HUDEP-2 (cell line): ENCODE data around the gene CFAP90.

Experiments used
- DNase-seq, 76 experiments: peaks; one replicate each; lab custom pipeline; 2025; ENCODE audit not compliant: unreplicated experiment in 76 of 76; lab: John Stamatoyannopoulos, UW

The CFAP90 gene

DNA sequence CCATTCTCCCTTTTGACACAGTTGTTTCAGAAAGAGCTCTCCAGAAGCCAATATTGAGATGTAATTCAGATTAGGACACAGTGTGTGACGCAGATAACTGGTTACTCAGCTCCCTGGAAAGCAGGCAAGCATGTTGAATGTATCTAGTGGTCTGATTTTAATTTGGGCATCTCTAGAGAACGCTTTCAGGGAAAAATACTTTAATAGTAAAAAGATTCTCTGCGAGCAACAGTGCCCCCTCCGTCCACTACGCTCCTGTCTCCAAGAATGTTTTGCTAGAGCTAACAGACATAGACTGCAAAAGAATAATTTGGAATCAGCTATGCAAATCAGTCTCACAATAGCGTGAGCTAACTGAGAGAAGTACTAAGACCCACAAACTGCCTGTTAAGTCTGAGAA, 23.3 kb downstream of the CFAP90 start:
- no peak for DNase-seq

DNA sequence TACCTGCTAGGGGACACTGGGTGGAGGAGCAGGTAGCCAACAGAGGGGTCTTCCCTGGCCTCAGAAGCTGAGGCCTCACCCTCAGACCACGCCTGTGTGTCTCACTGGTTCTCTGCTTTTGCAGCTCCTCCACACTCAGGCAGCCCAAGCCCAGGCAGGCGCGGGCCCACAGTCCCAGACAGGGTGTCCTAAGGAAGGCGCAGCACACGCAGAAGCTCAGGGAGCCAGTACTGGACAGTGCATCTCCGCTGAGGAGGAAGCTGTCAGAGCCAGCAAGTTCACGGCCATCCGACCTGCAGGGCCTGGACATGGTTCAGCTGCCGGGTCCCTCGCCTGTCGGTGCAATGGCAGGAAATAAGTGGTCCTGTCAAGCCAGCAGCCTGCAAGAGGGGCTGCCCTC, 25.3 kb downstream of the CFAP90 start:
- no peak for DNase-seq

DNA sequence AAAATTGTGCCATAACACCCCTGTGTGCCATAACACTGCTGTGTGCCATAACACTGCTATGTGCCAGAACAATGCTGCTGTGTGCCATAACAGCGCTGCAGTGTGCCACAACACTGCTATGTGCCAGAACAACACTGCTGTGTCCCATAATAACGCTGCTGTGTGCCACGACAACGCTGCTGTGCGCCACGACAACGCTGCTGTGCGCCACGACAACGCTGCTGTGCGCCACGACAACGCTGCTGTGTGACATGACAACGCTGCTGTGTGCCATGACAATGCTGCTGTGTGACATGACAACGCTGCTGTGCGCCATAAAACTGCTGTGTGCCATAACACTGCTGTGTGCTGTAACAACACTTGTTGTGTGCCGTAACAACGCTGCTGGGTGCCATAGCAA, 25.9 kb downstream of the CFAP90 start:
- no peak for DNase-seq

DNA sequence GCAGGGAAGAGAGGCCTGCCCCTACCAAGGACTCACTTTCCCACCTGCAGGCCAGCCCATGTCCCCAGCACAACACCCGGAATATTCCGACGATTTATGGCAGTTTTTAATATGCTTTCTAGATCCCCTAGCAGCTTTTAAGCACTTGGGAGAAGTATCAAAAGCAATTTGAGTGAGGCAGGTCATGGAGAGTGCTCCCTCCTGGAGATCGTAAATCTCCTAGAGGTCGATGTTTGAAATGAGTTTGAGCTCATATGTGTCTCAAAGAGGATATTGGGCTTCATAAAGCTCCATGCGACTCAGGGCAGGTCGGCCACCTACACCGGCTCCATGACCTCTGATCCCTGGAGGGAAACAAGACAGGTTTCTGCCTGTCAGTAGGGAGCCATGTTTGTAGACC, 27.3 kb downstream of the CFAP90 start:
- DNase-seq, result no peak

DNA sequence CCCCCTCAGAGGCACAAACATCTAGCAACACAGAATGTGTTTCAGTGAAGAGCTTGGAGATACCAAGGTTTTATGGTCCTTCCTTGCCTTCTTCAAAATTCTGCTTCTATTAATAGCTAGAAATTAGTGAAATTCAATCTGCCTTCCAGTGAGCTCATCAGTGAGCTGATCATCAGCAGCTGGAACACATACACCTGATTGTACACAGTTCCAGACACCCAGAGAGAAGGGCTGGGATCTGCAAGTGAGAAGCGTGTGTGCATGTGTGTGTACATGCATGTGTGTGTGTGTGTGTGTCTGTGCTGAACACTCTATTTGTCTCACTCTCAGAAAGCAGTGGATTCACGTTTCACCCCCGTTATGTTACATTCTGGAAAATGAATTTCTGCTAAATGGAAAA, 28.5 kb downstream of the CFAP90 start:
- DNase-seq, result no peak

DNA sequence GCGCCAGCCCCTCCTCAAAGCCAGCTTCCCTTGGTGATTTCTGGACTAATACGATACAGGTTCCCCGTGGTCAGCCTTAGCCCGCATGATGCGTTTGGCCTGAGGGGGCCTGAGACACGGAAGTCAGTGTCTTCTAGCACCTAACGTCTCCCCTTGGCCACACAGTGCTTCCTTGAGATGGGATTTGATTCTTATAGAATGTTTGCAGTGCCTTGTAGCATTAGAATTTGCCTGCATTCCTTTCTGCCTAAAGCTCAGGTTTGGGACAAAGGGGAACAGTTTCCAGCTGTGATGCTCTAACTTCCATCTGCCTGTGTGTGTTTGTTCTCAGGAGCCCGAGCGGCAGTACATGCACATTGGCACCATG, 34.4 kb downstream of the CFAP90 start:
- no peak for DNase-seq

DNA sequence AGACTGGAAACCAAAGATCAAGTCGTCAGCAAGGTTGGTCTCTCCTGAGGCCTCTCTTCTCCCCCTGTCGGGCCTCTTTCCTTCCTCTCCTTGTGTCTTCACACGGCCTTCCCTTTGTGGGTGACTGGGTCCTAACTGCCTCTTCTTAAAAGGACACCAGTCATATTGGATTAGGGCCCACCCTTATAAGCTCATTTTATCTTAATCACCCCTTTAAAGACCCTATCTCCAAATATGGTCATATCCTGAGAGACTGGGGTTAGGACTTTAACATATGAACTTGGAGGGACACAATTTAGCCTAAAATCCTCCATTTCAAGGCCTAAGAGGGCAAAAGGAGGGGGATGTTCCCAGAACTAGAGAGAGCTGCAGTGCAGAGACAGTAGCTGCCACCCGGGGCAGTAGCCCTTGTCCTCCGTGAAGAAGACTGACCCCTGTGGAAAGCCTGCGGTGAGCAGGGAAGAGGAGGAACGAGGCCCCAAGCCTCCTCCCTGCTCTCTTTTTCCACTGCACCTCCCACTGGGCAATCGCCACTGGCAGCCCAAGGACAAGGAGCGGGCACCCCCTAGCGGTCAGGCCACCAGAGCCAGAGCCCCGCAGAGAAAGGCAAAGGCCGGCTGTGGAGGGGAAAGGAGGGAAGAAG, 34.9 kb downstream of the CFAP90 start:
- DNase-seq, result peak in 68 of 76 experiments; percentile 1 to 81 (median 49)

DNA sequence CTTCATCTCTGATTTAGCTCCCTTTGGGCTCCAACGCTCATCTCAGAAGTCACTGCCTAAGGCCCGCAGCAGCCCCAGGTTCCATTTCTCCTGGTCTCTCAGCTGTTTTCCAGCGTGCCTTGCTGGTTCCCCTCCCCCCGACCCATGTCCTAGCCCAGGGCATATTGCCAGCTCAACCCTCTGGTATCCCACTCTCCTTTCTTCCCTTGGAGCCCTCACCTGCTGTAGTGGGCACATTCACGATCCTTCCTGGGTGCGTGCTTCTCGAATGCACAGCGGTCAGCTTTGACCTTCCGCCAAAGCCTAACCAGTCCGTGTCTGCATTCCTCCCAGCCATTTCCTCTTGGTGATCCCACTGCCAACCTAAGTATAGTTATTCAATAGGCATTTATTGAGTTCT, 36.1 kb downstream of the CFAP90 start:
- no peak for DNase-seq

DNA sequence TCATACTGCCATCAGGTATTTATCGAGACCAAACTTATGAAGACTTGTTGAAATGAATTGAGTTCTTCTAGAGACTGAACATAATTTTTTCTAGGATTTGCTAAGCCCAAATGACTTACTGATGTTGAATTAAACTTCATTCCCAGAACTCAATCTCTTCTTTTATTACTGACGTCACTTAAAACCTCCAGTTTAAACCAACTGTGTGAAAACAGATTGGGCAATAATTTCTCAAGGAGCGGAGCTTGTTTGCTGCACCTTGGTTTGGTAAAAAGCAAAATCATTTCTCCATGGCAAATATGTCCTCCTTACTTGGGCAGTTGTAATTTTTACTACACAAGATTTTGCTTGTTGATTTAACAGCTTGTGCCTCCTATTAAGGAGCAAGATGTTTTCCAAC, 37.4 kb downstream of the CFAP90 start:
- DNase-seq, result no peak

DNA sequence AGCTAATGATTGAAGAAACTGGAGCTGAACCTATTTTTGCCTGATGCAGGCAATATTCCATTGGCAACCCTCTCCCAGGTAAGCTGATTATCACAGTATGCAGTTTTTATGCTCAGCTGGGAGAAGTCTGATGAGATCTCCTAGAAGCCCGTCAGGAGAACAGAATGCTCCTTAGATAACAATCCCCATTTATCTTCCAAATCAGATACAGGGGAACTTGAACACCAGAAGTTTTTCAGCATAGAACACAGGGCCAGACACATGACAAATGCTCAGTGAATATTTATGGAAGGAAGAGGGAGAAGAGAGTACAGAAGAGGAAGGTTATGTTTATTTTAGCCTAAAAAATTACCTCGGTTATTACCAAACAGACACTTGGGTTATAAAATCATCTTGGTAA, 37.9 kb downstream of the CFAP90 start:
- no peak for DNase-seq

DNA sequence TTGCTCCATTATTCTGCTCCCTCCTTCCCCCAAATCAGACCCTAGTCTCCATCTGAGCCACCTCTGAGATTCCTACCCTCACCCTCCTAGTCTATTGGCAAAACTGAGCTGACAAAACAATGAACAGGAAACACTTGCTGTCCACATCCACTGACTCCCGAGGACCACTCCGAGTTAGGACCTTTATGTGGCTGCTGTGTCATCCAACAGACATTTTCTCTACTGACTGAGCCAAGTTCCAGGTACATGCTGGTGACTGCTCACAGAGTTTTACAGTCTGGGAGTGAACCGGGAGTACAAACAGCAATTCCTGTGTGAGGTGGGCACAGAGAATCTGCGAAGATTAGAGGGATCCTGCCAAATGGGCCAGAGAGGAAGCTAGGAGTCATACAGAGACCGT, 39.2 kb downstream of the CFAP90 start:
- DNase-seq, result no peak

DNA sequence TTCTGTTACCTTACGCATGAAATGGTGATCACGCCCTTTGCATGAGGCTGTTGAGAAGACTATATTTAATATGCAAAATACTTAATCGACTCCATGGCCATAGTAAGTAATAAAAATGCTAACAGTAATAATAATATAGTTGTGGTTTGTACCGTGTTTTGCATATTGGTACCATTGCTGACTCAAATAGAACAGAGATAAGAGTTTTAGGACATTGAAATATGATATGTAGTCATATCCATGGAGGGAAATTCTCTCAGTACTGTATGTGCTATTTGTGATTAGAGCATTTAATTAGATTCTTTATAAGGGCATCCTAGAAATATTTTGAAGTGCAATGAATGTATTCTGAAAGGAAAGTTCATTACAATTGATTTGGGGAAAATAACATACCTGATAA, 41.9 kb downstream of the CFAP90 start:
- no peak for DNase-seq

DNA sequence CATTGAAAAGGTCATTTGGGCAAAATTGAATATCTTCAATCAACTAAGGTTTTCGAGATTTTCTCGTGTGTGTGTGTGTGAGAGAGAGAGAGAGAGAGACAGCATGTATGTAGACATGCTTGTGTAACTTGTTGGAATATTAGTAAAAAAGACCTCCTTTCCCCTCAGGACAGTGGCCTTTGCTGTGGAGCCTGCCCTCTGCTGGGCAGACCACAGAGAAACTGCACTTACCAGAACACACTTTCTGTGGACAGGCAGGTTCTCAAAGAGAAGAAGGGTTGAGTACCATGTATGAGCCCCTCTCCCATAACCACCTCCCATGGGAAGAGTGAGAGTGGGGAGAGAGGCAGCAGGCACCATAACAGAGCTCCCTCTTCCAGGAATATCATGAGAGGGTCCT, 45.6 kb downstream of the CFAP90 start:
- DNase-seq, result peak in 2 of 76 experiments; percentile 1

DNA sequence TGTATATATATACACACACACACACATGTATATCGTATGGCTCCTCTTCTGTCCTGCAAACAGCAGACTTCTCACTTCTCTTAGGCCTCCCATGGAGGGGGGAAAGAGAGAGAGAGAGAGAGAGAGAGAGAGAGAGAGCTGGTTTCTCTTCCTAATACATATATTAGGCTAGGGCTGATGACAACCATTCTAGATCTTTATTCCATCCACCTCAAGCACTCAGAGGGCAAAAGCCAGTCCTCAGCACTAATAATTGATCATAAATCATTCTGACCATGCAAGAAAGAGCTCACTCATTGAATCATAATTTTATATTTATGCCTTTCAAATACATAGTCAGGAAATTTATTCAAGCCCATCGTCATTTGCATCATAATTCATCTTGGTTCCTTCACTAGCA, 47.0 kb downstream of the CFAP90 start:
- no peak for DNase-seq

DNA sequence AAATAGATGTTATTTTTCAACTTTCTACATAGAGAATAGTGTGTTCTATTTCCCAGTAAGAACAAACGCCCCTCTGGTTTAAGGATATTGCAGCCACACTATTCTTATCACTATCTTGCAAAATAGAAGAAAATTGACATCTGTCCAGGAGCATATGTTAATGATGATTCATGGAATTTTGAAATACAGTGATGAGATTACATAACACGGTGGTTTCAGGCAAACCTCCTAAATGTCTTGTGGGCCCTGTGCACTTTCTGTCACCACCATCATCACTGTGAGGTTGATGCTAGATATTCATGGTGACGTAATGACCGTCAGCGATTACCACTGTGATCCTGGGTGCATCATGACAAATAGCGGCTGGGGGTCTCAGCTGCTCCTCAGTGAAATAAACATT, 48.1 kb downstream of the CFAP90 start:
- DNase-seq, result peak in 2 of 76 experiments; percentile 4 to 12

DNA sequence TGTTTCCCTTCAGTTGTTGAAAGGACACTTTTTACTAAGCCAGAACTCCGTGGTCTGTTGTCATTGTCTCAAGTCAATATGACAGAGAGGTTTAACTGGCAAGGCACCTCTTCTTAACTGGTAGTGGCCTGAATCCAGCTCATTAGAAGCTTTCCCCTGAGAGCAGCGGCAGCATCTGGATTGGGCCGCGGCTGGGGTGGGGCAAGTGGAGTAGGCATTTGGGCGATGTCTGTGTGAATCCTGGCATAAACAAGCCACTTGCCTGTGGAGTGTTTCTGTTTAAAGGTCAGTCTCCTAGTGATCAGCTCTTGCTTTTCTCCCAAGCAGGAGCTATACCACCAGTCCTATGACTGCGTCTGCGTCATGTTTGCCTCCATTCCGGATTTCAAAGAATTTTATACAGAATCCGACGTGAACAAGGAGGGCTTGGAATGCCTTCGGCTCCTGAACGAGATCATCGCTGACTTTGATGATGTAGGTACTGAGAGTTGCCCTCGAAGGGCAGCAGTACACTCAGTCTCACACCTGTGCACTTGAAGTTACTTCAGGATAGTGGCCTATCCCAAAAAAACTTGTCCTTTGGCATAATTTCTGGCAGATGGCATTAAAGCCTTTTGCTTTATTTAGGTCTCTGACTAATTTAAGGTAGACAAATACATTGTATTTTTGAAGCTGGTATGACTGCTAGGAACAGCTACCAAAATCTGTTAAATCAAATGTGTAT, 48.9 kb downstream of the CFAP90 start:
- DNase-seq, result no peak

DNA sequence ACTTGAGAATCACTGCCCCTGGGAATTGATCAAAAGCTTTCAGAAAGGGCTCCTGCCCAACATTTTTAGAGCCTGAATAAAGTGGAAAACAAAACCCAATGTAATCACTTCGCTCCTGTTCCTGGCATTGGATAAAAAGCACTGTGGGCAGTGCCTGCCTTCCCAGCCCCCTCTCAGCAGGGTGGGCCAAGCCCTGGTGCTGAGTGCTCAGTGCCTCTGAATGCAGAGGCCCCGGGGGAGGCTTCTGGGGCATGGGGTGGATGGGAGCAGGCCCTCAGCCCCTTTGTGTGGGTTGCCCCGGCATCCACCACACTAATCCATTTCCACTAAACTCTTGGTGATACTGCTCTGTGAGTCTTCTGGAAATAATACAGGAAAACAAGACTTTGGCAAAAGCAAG, 55.6 kb downstream of the CFAP90 start:
- no peak for DNase-seq

DNA sequence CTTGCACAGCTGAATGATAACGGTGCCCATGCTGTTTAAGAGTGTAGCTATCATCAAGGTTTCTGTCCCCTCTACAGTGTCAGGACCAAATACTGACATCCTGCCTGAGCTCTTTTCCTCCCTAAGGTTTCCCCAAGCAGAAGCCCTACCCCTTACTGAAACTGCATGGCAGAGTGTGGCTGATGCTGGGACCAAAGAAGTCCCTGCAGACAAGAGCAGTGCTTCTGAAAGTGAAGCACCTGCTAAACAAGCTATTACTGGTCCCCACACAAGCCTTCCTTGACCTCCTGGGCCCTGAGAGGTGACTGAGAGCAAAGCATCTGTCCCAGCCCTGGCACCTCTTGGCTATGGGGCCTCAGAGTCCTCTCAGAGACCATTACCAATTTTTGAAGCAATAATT, 56.1 kb downstream of the CFAP90 start:
- DNase-seq, result no peak

DNA sequence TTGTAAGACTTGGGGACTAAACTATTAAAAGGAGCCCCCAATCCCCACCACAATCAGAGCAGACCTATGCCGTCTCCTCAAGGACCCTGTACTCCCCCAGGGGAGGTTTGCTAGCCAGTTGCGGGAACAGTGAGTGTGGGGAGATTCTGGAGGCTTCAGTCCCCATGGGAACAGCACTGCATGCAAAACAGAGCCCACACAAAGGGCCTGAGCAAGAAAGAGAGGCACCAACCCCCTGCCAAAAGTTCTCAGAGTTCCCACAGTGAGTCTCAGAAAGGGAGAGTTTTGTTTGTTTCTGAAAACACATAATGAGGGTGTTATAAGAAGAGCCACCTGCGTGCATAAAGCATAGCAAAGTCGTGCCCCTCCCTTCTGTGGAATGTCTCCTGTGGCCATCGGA, 56.6 kb downstream of the CFAP90 start:
- DNase-seq, result no peak

DNA sequence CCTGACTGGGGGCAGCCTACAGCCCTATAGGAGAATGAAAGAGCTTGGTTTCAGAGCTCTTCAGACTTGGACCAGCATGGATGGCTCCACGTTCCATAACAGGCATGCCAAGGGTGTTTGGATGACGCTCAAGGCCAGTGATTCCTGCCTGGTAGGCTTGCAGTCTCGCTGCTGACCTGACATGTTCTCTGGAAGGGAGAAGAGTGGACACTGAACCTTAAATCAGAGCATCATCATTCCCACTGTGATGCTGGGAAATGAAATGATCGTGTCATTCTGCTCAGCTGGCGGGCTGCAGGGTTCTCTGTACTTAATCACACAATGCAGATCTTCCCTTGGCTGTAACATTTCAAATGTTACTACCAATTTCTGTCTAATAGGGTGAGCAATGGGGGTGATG, 57.0 kb downstream of the CFAP90 start:
- DNase-seq, result no peak

DNA sequence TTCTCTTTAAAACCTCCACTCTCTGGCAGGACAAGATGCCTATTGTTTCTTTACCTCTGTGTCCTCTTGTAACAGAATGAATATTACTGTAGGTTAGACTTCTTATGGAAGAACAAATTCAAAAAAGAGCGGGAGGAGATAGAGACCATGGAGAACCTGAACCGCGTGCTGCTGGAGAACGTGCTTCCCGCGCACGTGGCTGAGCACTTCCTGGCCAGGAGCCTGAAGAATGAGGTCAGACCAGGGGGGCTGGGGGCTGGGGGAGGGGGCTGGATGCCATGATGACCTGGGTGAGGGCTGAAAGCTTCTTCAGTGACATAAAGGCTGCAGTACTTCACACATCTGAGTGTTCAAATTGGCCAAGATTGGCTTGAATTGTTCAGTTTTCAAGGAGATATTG, 61.4 kb downstream of the CFAP90 start:
- no peak for DNase-seq

DNA sequence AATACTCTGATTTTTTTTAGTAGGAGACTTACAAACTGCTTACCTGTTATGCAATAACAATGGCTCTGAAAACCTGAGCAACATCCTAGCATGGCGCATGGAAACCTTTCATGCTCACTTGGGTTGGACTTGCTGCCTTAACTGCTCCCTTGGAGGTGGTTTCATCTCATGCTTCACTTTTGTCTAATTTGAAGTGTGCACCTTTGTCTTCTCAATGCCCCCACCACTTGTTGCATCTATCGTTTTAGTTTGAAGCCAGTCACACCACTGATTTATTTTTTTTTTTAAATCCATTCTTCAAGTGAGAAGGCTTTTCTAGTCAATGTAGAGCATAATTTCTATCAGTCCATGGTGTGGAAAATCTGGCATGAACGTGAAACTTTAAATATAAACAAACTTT, 63.2 kb downstream of the CFAP90 start:
- DNase-seq, result no peak
